Activated CD8-positive, alpha-beta T cell treated with anti-CD3 and anti-CD28 coated beads for 36 hours (primary cell): ENCODE results near the gene IFT57. TPM values are rescaled to one million over a fixed set of nuclear protein-coding genes. Genes with fewer than 3 reads are reported as not detected.

Source experiments
- ATAC-seq: fragments of 200-7000 bp; cut with Tn5 transposase; one replicate; pipeline ENCODE4 v1.10.0; 2021; ENCODE audit warnings: mild to moderate bottlenecking, moderate library complexity
- CTCF ChIA-PET: fragments of 350-600 bp; sonication (Branson Sonifier 250); formaldehyde crosslinking; loops from one replicate; lab custom pipeline; 2021; ENCODE audit warnings: antibody characterized with exemption; lab: Charles Lee
- POLR2A ChIA-PET: fragments of 350-600 bp; sonication (Branson Sonifier 250); formaldehyde crosslinking; loops from one replicate; lab custom pipeline; 2021; ENCODE audit warnings: antibody characterized with exemption; lab: Charles Lee
- DNase-seq: peaks from one replicate; pipeline ENCODE4 v3.0.0-alpha.2; 2020
- H3K27ac Mint-ChIP-seq: one replicate; pipeline ENCODE4 v1.8.0; 2021; ENCODE audit warnings: mild to moderate bottlenecking, mixed read lengths
- H3K27me3 Mint-ChIP-seq: one replicate; pipeline ENCODE4 v1.8.0; 2021; ENCODE audit warnings: mixed read lengths
- H3K36me3 Mint-ChIP-seq: one replicate; pipeline ENCODE4 v1.8.0; 2021; ENCODE audit warnings: low read depth, mixed read lengths
- H3K4me1 Mint-ChIP-seq: one replicate; pipeline ENCODE4 v1.8.0; 2021; ENCODE audit warnings: low read depth, mixed read lengths
- H3K4me3 Mint-ChIP-seq: one replicate; pipeline ENCODE4 v1.8.0; 2021; ENCODE audit warnings: mild to moderate bottlenecking, moderate library complexity, mixed read lengths
- H3K9me3 Mint-ChIP-seq: one replicate; pipeline ENCODE4 v1.8.0; 2021; ENCODE audit warnings: mixed read lengths
- intact Hi-C: fragments of 100-400 bp; cut with micrococcal nuclease; formaldehyde crosslinking; loops from one replicate; pipeline ENCODE4 v1.10.0; 2022
- total RNA-seq, 2 experiments: library from RNA; stranded (reverse); gene quantifications; one replicate each; pipeline ENCODE4 v1.2.3, GENCODE V29; 2021
- TF ChIP-seq, protein P1 (sequence below): fragments of 200-600 bp; IDR thresholded peaks from one replicate; pipeline ENCODE4 v1.8.0; 2022; ENCODE audit warnings: antibody characterized with exemption, mild to moderate bottlenecking

The IFT57 gene
- total RNA-seq, 2 experiments from 2014 or later, result 30.9 to 35.3 TPM

GRCh38 chr3:108200024-108200423 lies 22.2 kb downstream of the IFT57 start:
- no peak overlapping the region for H3K27ac Mint-ChIP-seq
- ATAC-seq (no peak), DNase-seq (no peak)
- H3K4me1 Mint-ChIP-seq, result peaks cover 21% of the 10 kb centered on the region
- intact Hi-C loops, result no loop called here
- H3K36me3 Mint-ChIP-seq, result peaks cover 20% of the 10 kb centered on the region
- no peak overlapping the region for H3K4me3 Mint-ChIP-seq
- no peaks in the 10 kb centered on the region for H3K9me3 Mint-ChIP-seq
- POLR2A ChIA-PET, result no interaction called here
- no peaks in the 10 kb centered on the region for H3K27me3 Mint-ChIP-seq
- CTCF ChIA-PET, result interaction anchor here (1.0 kb wide), 1 partner anchor 15 kb away, joined by 3 read pairs; no protein-coding TSS in a partner anchor
- TF ChIP-seq, protein P1, sequence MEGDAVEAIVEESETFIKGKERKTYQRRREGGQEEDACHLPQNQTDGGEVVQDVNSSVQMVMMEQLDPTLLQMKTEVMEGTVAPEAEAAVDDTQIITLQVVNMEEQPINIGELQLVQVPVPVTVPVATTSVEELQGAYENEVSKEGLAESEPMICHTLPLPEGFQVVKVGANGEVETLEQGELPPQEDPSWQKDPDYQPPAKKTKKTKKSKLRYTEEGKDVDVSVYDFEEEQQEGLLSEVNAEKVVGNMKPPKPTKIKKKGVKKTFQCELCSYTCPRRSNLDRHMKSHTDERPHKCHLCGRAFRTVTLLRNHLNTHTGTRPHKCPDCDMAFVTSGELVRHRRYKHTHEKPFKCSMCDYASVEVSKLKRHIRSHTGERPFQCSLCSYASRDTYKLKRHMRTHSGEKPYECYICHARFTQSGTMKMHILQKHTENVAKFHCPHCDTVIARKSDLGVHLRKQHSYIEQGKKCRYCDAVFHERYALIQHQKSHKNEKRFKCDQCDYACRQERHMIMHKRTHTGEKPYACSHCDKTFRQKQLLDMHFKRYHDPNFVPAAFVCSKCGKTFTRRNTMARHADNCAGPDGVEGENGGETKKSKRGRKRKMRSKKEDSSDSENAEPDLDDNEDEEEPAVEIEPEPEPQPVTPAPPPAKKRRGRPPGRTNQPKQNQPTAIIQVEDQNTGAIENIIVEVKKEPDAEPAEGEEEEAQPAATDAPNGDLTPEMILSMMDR, result no peak

- no peaks in the 10 kb centered on the region for H3K4me1 Mint-ChIP-seq
- H3K4me3 Mint-ChIP-seq, result no peak overlapping the region
- intact Hi-C loops, result no loop called here
- no peak for DNase-seq
- no peak overlapping the region for H3K27ac Mint-ChIP-seq
- CTCF ChIA-PET, result no interaction called here
- TF ChIP-seq, protein P1, result no peak
- no peak for ATAC-seq
- peaks cover 3% of the 10 kb centered on the region for H3K9me3 Mint-ChIP-seq
- H3K27me3 Mint-ChIP-seq, result no peaks in the 10 kb centered on the region
- POLR2A ChIA-PET, result no interaction called here
- H3K36me3 Mint-ChIP-seq, result peaks cover 29% of the 10 kb centered on the region
Observed at GRCh38 chr3:108191394-108191793, 30.8 kb downstream of the IFT57 start.

DNA sequence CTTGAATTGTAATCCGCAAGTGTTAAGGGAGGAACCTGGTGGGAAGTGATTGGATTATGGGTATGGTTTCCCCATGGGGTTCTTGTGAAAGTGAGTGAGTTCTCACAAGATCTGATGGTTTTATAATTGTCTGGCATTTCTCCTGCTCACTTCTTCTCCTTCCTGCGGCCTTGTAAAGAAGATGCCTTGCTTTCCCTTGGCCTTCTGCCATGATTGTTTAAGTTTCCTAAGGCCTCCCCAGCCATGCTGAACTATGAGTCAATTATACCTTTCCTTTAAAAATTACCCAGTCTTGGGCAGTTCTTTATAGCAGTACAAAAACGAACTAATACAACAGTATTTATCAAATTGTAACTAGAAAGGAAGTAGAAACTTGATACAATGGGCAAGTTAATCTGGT lies 31.9 kb downstream of the IFT57 start:
- Mint-ChIP-seq H3K9me3 (peaks cover 9% of the 10 kb centered on the region), H3K36me3 (peaks cover 38% of the 10 kb centered on the region), H3K27ac (no peak overlapping the region), H3K4me3 (no peak overlapping the region), H3K27me3 (no peaks in the 10 kb centered on the region), H3K4me1 (no peaks in the 10 kb centered on the region)
- ChIA-PET POLR2A (interaction anchor here (1.0 to 1.2 kb wide), 2 partner anchors 17 to 234 kb away, joined by 3 read pairs; no protein-coding TSS in a partner anchor), CTCF (no interaction called here)
- DNase-seq (no peak), ATAC-seq (no peak)
- intact Hi-C loops, result no loop called here
- TF ChIP-seq, protein P1, result no peak

DNA sequence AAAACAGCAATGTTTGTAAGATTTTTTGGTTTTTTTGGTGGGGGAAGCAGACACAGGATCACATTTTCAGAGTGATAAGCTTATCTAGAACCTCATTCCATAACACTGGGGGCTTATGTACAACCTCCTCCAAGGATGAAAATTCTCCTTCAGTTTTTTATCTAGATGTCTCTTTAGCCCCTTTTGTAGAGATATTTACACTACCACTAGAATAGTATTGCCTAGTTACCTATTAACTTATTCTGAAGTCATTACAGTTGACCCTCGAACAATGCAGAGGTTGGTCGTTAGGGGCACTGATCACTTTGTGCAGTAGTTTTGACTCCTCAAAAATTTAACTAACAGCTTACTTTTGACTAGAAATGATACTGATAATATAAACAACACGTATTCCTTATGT lies 32.8 kb downstream of the IFT57 start:
- intact Hi-C loops, result no loop called here
- Mint-ChIP-seq H3K9me3 (peaks cover 9% of the 10 kb centered on the region), H3K4me1 (no peaks in the 10 kb centered on the region), H3K4me3 (no peak overlapping the region), H3K27ac (no peak overlapping the region), H3K36me3 (peaks cover 43% of the 10 kb centered on the region), H3K27me3 (no peaks in the 10 kb centered on the region)
- ChIA-PET CTCF (interaction anchor here (1.0 to 1.2 kb wide), 2 partner anchors 32 to 36 kb away, joined by 3 read pairs; no protein-coding TSS in a partner anchor), POLR2A (interaction anchor here (0.5 to 1.2 kb wide), 4 partner anchors 17 to 233 kb away, joined by 3 read pairs; no protein-coding TSS in a partner anchor)
- TF ChIP-seq, protein P1, result no peak
- ATAC-seq, result no peak
- no peak for DNase-seq

GRCh38 chr3:108185536-108185935 lies 36.7 kb downstream of the IFT57 start:
- ATAC-seq (no peak), DNase-seq (no peak)
- TF ChIP-seq, protein P1, result no peak
- Mint-ChIP-seq H3K27me3 (no peaks in the 10 kb centered on the region), H3K4me1 (no peaks in the 10 kb centered on the region), H3K36me3 (peaks cover 34% of the 10 kb centered on the region), H3K4me3 (no peak overlapping the region), H3K9me3 (peaks cover 9% of the 10 kb centered on the region), H3K27ac (no peak overlapping the region)
- ChIA-PET POLR2A (interaction anchor here (1.3 kb wide), 1 partner anchor 203 kb away, joined by 3 read pairs; no protein-coding TSS in a partner anchor), CTCF (interaction anchor here (0.7 to 1.1 kb wide), 2 partner anchors 8 to 15 kb away, joined by 3 read pairs; no protein-coding TSS in a partner anchor)
- intact Hi-C loops, result no loop called here
